GM23248 (cell line): ENCODE results near the gene C4orf46.
"Not testable (repeated sequence)": the region's sequence is repeated elsewhere in the genome, so short reads cannot be mapped to it uniquely, and the experiment has no call there.

Source experiments
- EZH2 ChIP-seq: fragments of 200-600 bp; sonication (generic); IDR thresholded peaks from 2 replicates; pipeline ENCODE4 v1.6.1; 2018; ENCODE audit warnings: antibody characterized with exemption, mild to moderate bottlenecking; ENCODE audit not compliant: insufficient read depth, poor library complexity, severe bottlenecking
- EZH2phosphoT487 ChIP-seq: fragments of 200-600 bp; sonication (generic); IDR thresholded peaks from 2 replicates; pipeline ENCODE4 v1.6.1; 2018; ENCODE audit warnings: antibody characterized with exemption, moderate library complexity, mild to moderate bottlenecking, low read depth; ENCODE audit not compliant: insufficient read depth

- TF ChIP-seq EZH2, EZH2phosphoT487: not testable (repeated sequence)
Measured at GRCh38 chr4:158712622-158713021, 40.9 kb upstream of the C4orf46 start.
